Measurements from ENCODE around the gene CD72.

Gene CD72

GRCh38 chr9:35619800-35620158 is 1.6 kb upstream of the CD72 start:
- CTCF ChIA-PET = no interaction called here
- no peak for DNase-seq (ENCODE audit: extremely low spot score)
- POLR2A ChIA-PET = interaction anchor here (0.7 kb wide), 1 partner anchor 8 kb away, joined by 3 read pairs; no protein-coding TSS in a partner anchor
- TF ChIP-seq ELF4 (IDR thresholded peaks at IDR 0.05) (no peak), TARDBP (IDR thresholded peaks at IDR 0.05) (no peak), FOXA1 (IDR thresholded peaks at IDR 0.05) (no peak), LEF1 (IDR thresholded peaks at IDR 0.05; ENCODE audit: borderline replicate concordance) (no peak), HDGF (IDR thresholded peaks at IDR 0.05; ENCODE audit: borderline replicate concordance) (no peak)

- DNase-seq (ENCODE audit: extremely low spot score) = no peak
- no peak for TF ChIP-seq SUZ12 (IDR thresholded peaks at IDR 0.05)
- TF ChIP-seq FOXM1 (IDR thresholded peaks at IDR 0.05; ENCODE audit: borderline replicate concordance) = no peak
- no peak for TF ChIP-seq LEF1 (IDR thresholded peaks at IDR 0.05; ENCODE audit: borderline replicate concordance)
- no peak for TF ChIP-seq FOXA1 (IDR thresholded peaks at IDR 0.05)
- TF ChIP-seq ARNT (IDR thresholded peaks at IDR 0.05) = no peak
- TF ChIP-seq HDGF (IDR thresholded peaks at IDR 0.05; ENCODE audit: borderline replicate concordance) = no peak
- TF ChIP-seq NFRKB (IDR thresholded peaks at IDR 0.05) = no peak
- TF ChIP-seq PKNOX1 (IDR thresholded peaks at IDR 0.05) = no peak
- TF ChIP-seq BHLHE40 (IDR thresholded peaks at IDR 0.05; ENCODE audit: borderline replicate concordance) = no peak
- no peak for TF ChIP-seq CTBP1 (IDR thresholded peaks at IDR 0.05; ENCODE audit: borderline replicate concordance)
- no peak for TF ChIP-seq ZNF384 (IDR thresholded peaks at IDR 0.05)
- no peak for TF ChIP-seq L3MBTL2 (conservative IDR thresholded peaks at IDR 0.05)
- no peak for TF ChIP-seq TARDBP (IDR thresholded peaks at IDR 0.05)
- no peak for TF ChIP-seq ELF4 (IDR thresholded peaks at IDR 0.05)
- TF ChIP-seq FOXK2 (IDR thresholded peaks at IDR 0.05) = no peak
- CTCF ChIA-PET = no interaction called here
- POLR2A ChIA-PET = interaction anchor here (0.7 kb wide), 1 partner anchor 8 kb away, joined by 3 read pairs; no protein-coding TSS in a partner anchor
These were observed 914 bp upstream of the CD72 start for GRCh38 chr9:35618854-35619799.

- CTCF ChIA-PET = no interaction called here
- POLR2A ChIA-PET = no interaction called here
- no peak for DNase-seq (ENCODE audit: extremely low spot score)
- TF ChIP-seq ARNT (IDR thresholded peaks at IDR 0.05) (no peak), L3MBTL2 (conservative IDR thresholded peaks at IDR 0.05) (no peak), FOXK2 (IDR thresholded peaks at IDR 0.05) (no peak)
These were observed 665 bp downstream of the CD72 start for GRCh38 chr9:35617548-35617947.

DNA sequence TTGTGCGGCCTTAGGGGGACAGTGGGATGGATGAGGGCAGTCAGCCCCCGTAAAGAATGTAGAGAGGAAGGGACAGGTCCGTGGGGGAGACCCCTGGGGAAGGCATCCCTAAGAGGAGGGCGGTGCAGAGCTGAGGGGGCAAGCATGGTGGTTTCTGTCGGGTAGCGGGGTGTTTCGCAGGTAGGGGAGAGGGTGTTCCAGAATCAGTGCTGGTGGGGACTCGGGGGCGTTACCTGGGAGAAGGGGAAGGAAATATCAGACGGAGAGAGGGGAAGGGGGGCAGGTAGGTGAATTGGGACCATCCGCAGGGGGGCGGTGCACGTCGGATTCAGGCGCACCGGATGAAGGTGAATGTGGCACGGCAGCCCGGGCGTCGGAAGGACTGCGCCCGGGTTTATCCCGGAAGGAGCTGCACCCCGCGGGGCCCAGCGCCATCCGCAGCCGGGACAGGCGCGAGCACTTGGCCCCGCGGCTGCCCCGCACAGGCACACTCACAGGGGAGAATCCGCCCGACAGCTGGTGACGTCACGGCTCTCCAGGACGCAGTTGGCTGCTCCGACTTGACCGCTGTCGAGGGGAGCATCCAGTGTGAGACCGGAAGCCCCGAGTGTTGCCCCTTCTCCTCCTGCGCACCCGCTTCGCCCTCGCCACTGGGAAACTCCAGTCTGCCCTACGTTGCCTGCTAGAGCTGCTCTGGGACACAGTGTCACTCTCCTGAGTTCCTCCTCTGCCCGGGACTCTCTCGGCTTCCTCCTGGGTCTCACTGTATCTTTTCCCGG is 1.3 kb downstream of the CD72 start:
- POLR2A ChIA-PET = no interaction called here
- DNase-seq (ENCODE audit: extremely low spot score) = no peak
- CTCF ChIA-PET = no interaction called here
- no peak for TF ChIP-seq ARNT (IDR thresholded peaks at IDR 0.05)
- no peak for TF ChIP-seq PKNOX1 (IDR thresholded peaks at IDR 0.05)
- no peak for TF ChIP-seq CTBP1 (IDR thresholded peaks at IDR 0.05; ENCODE audit: borderline replicate concordance)
- no peak for TF ChIP-seq FOXK2 (IDR thresholded peaks at IDR 0.05)
- TF ChIP-seq BHLHE40 (IDR thresholded peaks at IDR 0.05; ENCODE audit: borderline replicate concordance) = no peak
- TF ChIP-seq L3MBTL2 (conservative IDR thresholded peaks at IDR 0.05) = no peak
- no peak for TF ChIP-seq FOXA1 (IDR thresholded peaks at IDR 0.05)
- no peak for TF ChIP-seq SP1 (IDR thresholded peaks at IDR 0.05)
- TF ChIP-seq ZNF384 (IDR thresholded peaks at IDR 0.05) = no peak

GRCh38 chr9:35615981-35616680 is 2.1 kb downstream of the CD72 start:
- TF ChIP-seq FOXM1 (IDR thresholded peaks at IDR 0.05; ENCODE audit: borderline replicate concordance) (no peak), ZNF384 (IDR thresholded peaks at IDR 0.05) (no peak), HDGF (IDR thresholded peaks at IDR 0.05; ENCODE audit: borderline replicate concordance) (no peak), L3MBTL2 (conservative IDR thresholded peaks at IDR 0.05) (no peak), ARNT (IDR thresholded peaks at IDR 0.05) (no peak), FOXA1 (IDR thresholded peaks at IDR 0.05) (no peak), CTBP1 (IDR thresholded peaks at IDR 0.05; ENCODE audit: borderline replicate concordance) (no peak), SP1 (IDR thresholded peaks at IDR 0.05) (no peak), BHLHE40 (IDR thresholded peaks at IDR 0.05; ENCODE audit: borderline replicate concordance) (no peak), PKNOX1 (IDR thresholded peaks at IDR 0.05) (no peak), FOXK2 (IDR thresholded peaks at IDR 0.05) (no peak), TARDBP (IDR thresholded peaks at IDR 0.05) (no peak), NFRKB (IDR thresholded peaks at IDR 0.05) (no peak)
- DNase-seq (ENCODE audit: extremely low spot score) = no peak
- CTCF ChIA-PET = no interaction called here
- POLR2A ChIA-PET = interaction anchor here (1.3 kb wide), 1 partner anchor 13 kb away, joined by 3 read pairs; no protein-coding TSS in a partner anchor

Measured in HEK293T (cell line).